ENCODE data around the gene SCAMP5. TPM values are rescaled to one million over a fixed set of nuclear protein-coding genes. Genes with fewer than 3 reads are reported as not detected.

Gene SCAMP5
- total and polyA plus RNA-seq, 2 of the 13 experiments (the other 11 are each of a cell fraction or from before 2014, with no cell fraction given) = 34.3 to 49.0 TPM

GRCh38 chr15:74995779-74996765 lies 709 bp downstream of the SCAMP5 start (continued):
- TF ChIP-seq ZNF282 (IDR thresholded peaks at IDR 0.05; ENCODE audit: partially characterized antibody) (no peak), ZSCAN30 (CRISPR knock-in tag; IDR thresholded peaks at IDR 0.05) (no peak), FIP1L1 (IDR thresholded peaks at IDR 0.05; ENCODE audit: borderline replicate concordance, insufficient read depth, low read depth, low read length) (no peak), ZNF367 (CRISPR knock-in tag; IDR thresholded peaks at IDR 0.05; ENCODE audit: borderline replicate concordance) (no peak), ZNF790 (CRISPR knock-in tag; IDR thresholded peaks at IDR 0.05; ENCODE audit: borderline replicate concordance) (no peak), HOXD1 (CRISPR knock-in tag; IDR thresholded peaks at IDR 0.05) (0 out of 2 replicates have a peak, but pooled peaks have one; percentile 23), POGK (CRISPR knock-in tag; conservative IDR thresholded peaks at IDR 0.05) (no peak), SYNCRIP (IDR thresholded peaks at IDR 0.05; ENCODE audit: insufficient read depth, low read depth, low read length) (no peak), PHF21A (CRISPR knock-in tag; IDR thresholded peaks at IDR 0.05) (peak; percentile 10; the same call in 1 of the 2 replicates), FLYWCH1 (CRISPR knock-in tag; IDR thresholded peaks at IDR 0.05) (no peak), KDM3A (CRISPR knock-in tag; IDR thresholded peaks at IDR 0.05; ENCODE audit: low read depth) (no peak), RBM22 (optimal IDR thresholded peaks at IDR 0.05; ENCODE audit: low read length) (no peak), ZNF567 (CRISPR knock-in tag; IDR thresholded peaks at IDR 0.05; ENCODE audit: borderline replicate concordance) (no peak), SNAPC5 (CRISPR knock-in tag; IDR thresholded peaks at IDR 0.05; ENCODE audit: borderline replicate concordance) (no peak), PAXIP1 (CRISPR knock-in tag; conservative IDR thresholded peaks at IDR 0.05) (no peak), ZNF335 (CRISPR knock-in tag; IDR thresholded peaks at IDR 0.05) (no peak), SNAPC2 (CRISPR knock-in tag; IDR thresholded peaks at IDR 0.05) (no peak), GLMP (CRISPR knock-in tag; IDR thresholded peaks at IDR 0.05; ENCODE audit: borderline replicate concordance) (no peak), MTERF4 (CRISPR knock-in tag; IDR thresholded peaks at IDR 0.05) (no peak)

All from HepG2 (cell line).